Breast epithelium (tissue), 4 donors: ENCODE measurements around the gene CENPT. TPM values are rescaled to one million over a fixed set of nuclear protein-coding genes. Genes with fewer than 3 reads are reported as not detected.
A peak's percentile ranks its signal among the peaks of the same experiment; 100 is the strongest.
"Not testable (repeated sequence)": the region's sequence is repeated elsewhere in the genome, so short reads cannot be mapped to it uniquely, and the experiment has no call there.

ENCODE experiments used
- DNase-seq, 2 donors: peaks; one replicate each; pipeline ENCODE4 v3.0.0-alpha.2; 2019; ENCODE audit warnings: low spot score in 2 of 2
- H3K27ac ChIP-seq, 2 donors: fragments of 200-600 bp; sonication (generic) in 1 of 2; one replicate each; pipeline ENCODE4 v1.5.1; 2016 to 2019; ENCODE audit warnings: mild to moderate bottlenecking in 1 of 2
- H3K27me3 ChIP-seq, 2 donors: fragments of 200-600 bp; sonication (generic) in 1 of 2; one replicate each; pipeline versions ENCODE4 v1.5.1 to v1.6.0; 2017 to 2019; ENCODE audit warnings: control low read depth in 1 of 2, mild to moderate bottlenecking in 1 of 2
- H3K36me3 ChIP-seq: fragments of 200-600 bp; one replicate; pipeline ENCODE4 v1.5.1; 2019
- H3K4me1 ChIP-seq, 2 donors: fragments of 200-600 bp; sonication (generic); one replicate each; pipeline ENCODE4 v1.5.1; 2016 to 2019; ENCODE audit warnings: control low read depth in 1 of 2
- H3K4me3 ChIP-seq, 3 donors: fragments of 200-600 bp; sonication (generic); 1 replicate in 2 of 3; 2 replicates in 1 of 3; pipeline ENCODE4 v1.5.1; 2016 to 2019; ENCODE audit warnings: mild to moderate bottlenecking in 3 of 3, moderate library complexity in 2 of 3
- H3K9me3 ChIP-seq, 2 donors: fragments of 200-600 bp; sonication (generic) in 1 of 2; one replicate each; pipeline ENCODE4 v1.5.1; 2016 to 2019; ENCODE audit warnings: control low read depth in 1 of 2
- POLR2A ChIP-seq: fragments of 450-650 bp; IDR thresholded peaks from one replicate; pipeline ENCODE4 v1.6.1; 2016; ENCODE audit warnings: antibody characterized with exemption, mild to moderate bottlenecking, moderate library complexity
- POLR2AphosphoS5 ChIP-seq, 3 donors: sonication (generic); formaldehyde crosslinking; IDR thresholded peaks; one replicate each; pipeline ENCODE4 v1.6.1; 2017; ENCODE audit warnings: antibody characterized with exemption in 3 of 3
- intact Hi-C: fragments of 100-400 bp; cut with DNase I; formaldehyde crosslinking; loops from one replicate; pipeline ENCODE4 v1.15.1; 2023; ENCODE audit warnings: low total_unique reads
- total RNA-seq, 3 donors: library from RNA; depleted of rRNA; stranded (reverse); fragments of >200 nt; gene quantifications; one replicate each; pipeline ENCODE4 v1.1.0, GENCODE V29; 2016
- TF ChIP-seq, protein P1 (sequence below), 3 donors: fragments of 450-650 bp; IDR thresholded peaks; one replicate each; pipeline ENCODE4 v1.5.1; 2016 to 2017; ENCODE audit warnings: antibody characterized with exemption in 3 of 3, mild to moderate bottlenecking in 3 of 3, moderate library complexity in 3 of 3

Gene CENPT
- total RNA-seq, 3 donors from 2014 or later: 35.0 to 52.0 (median 51.5) TPM

DNA sequence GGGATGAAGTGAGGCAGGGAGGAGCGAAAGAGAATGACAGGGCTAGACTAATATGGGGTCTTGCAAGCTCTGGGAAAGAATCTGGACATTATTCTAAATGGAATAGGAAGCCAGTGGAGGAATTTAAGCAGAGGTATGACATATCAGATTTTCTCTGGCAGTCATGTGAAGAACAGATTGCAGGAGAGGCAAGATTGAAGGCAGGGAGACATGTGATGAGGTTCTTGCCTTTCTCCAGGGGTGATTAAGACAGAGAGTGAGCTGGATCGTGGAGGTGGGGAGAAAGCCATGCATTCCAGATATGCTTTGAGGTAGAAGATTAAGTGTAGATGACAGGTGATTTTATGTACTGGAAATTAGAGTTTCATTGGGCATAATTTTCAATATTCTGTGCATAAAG is 9.7 kb downstream of the CENPT start:
- Histone ChIP-seq H3K27ac (no peak overlapping the region), H3K36me3 (no peaks in the 10 kb centered on the region), H3K9me3 (no peaks in the 10 kb centered on the region), H3K27me3 (no peaks in the 10 kb centered on the region), H3K4me3 (no peak overlapping the region), H3K4me1 (peaks cover 5% of the 10 kb centered on the region in 2 donors)
- DNase-seq: no peak
- TF ChIP-seq, protein P1, sequence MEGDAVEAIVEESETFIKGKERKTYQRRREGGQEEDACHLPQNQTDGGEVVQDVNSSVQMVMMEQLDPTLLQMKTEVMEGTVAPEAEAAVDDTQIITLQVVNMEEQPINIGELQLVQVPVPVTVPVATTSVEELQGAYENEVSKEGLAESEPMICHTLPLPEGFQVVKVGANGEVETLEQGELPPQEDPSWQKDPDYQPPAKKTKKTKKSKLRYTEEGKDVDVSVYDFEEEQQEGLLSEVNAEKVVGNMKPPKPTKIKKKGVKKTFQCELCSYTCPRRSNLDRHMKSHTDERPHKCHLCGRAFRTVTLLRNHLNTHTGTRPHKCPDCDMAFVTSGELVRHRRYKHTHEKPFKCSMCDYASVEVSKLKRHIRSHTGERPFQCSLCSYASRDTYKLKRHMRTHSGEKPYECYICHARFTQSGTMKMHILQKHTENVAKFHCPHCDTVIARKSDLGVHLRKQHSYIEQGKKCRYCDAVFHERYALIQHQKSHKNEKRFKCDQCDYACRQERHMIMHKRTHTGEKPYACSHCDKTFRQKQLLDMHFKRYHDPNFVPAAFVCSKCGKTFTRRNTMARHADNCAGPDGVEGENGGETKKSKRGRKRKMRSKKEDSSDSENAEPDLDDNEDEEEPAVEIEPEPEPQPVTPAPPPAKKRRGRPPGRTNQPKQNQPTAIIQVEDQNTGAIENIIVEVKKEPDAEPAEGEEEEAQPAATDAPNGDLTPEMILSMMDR (IDR thresholded peaks at IDR 0.05): no peak
- TF ChIP-seq POLR2AphosphoS5 (IDR thresholded peaks at IDR 0.05) (no peak), POLR2A (no peak)
- intact Hi-C loops: no loop called here

DNA sequence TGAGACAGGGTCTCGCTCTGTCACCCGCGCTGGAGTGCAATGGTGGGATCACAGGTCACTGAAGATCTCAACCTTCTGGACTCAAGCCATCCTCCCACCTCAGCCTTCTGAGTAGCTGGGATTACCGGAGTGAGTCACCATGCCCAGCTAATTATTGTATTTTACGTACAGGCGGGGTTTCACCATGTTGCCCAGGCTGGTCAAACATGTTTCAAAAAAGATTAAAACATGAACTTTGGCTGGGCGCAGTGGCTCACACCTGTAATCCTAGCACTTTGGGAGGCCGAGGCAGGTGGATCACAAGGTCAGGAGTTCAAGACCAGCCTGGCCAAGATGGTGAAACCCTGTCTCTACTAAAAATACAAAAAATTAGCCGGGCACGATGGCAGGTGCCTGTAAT is 10.3 kb downstream of the CENPT start:
- H3K4me3 ChIP-seq, DNase-seq, H3K36me3 ChIP-seq, H3K9me3 ChIP-seq, H3K27ac ChIP-seq, intact Hi-C loops, H3K27me3 ChIP-seq, H3K4me1 ChIP-seq: not testable (repeated sequence)

DNA sequence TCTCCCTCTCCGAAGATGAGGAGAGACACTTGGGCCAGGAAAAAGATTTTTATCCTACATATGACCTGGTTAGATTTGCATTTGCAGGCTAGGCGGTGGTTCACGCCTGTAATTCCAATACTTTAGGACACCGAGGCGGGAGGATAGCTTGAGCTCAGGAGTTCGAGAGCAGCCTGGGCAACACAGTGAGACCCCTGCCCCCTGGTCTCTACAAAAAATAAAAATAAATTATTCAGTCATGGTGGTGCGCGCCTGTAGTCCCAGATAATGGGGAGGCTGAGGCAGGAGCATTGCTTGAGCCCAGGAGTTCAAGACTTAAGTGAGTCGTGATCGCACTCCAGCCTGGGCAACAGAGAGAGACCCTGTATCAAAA is 13.3 kb downstream of the CENPT start:
- DNase-seq: no peak
- intact Hi-C loops: no loop called here
- peak overlapping the region; percentile 72 for H3K27ac ChIP-seq
- no peaks in the 10 kb centered on the region for H3K27me3 ChIP-seq
- peak overlapping the region; percentile 83 to 92 (median 90) for H3K4me3 ChIP-seq
- no peak for TF ChIP-seq POLR2A
- TF ChIP-seq POLR2AphosphoS5 (IDR thresholded peaks at IDR 0.05): no peak
- TF ChIP-seq, protein P1 (IDR thresholded peaks at IDR 0.05): no peak
- H3K4me1 ChIP-seq: peaks cover 0 to 5% of the 10 kb centered on the region in 2 donors
- no peaks in the 10 kb centered on the region for H3K9me3 ChIP-seq
- no peaks in the 10 kb centered on the region for H3K36me3 ChIP-seq

DNA sequence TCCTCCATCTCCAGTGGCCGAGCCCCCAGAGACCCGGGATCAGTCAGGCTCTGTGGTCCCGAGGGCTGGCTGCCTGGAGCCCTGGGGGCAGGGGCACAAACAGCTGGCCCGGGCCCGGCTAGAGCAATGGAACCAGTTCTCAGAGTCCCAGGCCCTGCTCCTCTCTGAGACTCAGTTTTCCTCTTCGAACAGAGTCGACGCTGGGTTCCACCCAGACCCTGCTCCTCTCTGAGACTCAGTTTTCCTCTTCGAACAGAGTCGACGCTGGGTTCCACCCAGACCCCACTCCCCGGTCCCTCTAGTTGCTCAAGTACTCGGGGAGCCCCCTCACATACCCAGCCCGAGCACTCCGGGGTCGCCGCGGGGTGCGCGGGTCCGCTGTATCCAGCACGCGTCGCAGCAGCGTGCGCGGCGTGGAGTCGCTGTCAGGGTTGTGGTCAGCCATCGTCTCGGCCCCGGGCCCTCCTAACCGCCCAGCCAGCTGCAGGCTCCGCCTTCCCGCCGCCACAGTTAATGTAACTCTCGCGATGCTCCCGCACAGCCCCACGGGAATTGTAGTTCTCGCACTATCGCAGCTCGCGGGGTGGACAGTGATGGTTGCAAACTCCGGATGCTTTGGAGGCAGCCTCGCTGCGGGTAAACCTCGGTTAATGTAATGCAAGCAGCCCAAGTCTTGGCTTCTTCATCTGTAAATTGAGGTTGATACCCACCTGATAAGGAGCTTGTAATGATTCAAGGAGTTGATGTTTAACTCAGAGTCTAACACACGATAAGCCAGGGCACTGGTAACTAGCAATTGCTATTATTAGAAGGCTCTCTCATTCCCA is 13.9 kb downstream of the CENPT start:
- intact Hi-C loops: loop anchor here (2.0 kb wide), 1 partner anchor 33 kb away; no protein-coding TSS in a partner anchor
- TF ChIP-seq POLR2AphosphoS5 (IDR thresholded peaks at IDR 0.05): peak; percentile 35 to 66 (median 53)
- TF ChIP-seq, protein P1 (IDR thresholded peaks at IDR 0.05): no peak
- Histone ChIP-seq H3K9me3 (no peaks in the 10 kb centered on the region), H3K4me1 (peaks cover 0 to 5% of the 10 kb centered on the region in 2 donors), H3K27me3 (no peaks in the 10 kb centered on the region), H3K27ac (peak overlapping the region; percentile 72), H3K4me3 (peak overlapping the region; percentile 83 to 92 (median 90)), H3K36me3 (no peaks in the 10 kb centered on the region)
- DNase-seq: peak; percentile 83 to 91

DNA sequence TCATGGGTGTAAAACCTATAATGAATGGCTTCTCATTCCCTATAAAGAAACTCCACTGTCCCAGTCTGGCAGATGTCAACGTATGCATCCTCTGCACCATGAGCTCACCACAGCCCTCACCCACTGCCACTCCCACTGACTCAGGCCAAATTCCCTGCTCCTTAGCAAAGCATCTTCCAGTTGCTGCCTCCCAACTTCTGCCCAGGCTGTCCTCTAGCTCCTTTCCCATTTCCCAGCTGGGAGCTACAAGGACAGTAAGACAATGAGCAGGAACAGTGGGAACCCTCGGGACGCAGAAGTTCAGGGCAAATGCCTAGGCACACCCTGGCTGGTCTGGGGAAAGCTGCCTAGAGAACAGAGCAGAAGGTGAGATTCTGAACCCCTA is 14.5 kb downstream of the CENPT start:
- Histone ChIP-seq H3K4me1 (peaks cover 0 to 5% of the 10 kb centered on the region in 2 donors), H3K27me3 (no peaks in the 10 kb centered on the region), H3K9me3 (no peaks in the 10 kb centered on the region), H3K27ac (peak overlapping the region; percentile 72), H3K4me3 (peak overlapping the region; percentile 83 to 92 (median 90)), H3K36me3 (no peaks in the 10 kb centered on the region)
- no peak for DNase-seq
- intact Hi-C loops: loop anchor here (2.0 kb wide), 1 partner anchor 34 kb away; no protein-coding TSS in a partner anchor
- TF ChIP-seq, protein P1 (IDR thresholded peaks at IDR 0.05): no peak
- TF ChIP-seq POLR2A: no peak
- TF ChIP-seq POLR2AphosphoS5 (IDR thresholded peaks at IDR 0.05): no peak
